ENCODE data around the gene WFDC5. TPM values are rescaled to one million over a fixed set of nuclear protein-coding genes. Genes with fewer than 3 reads are reported as not detected.

WFDC5 gene, protein sequence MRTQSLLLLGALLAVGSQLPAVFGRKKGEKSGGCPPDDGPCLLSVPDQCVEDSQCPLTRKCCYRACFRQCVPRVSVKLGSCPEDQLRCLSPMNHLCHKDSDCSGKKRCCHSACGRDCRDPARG
- not detected in 2 replicates for total RNA-seq

DNA sequence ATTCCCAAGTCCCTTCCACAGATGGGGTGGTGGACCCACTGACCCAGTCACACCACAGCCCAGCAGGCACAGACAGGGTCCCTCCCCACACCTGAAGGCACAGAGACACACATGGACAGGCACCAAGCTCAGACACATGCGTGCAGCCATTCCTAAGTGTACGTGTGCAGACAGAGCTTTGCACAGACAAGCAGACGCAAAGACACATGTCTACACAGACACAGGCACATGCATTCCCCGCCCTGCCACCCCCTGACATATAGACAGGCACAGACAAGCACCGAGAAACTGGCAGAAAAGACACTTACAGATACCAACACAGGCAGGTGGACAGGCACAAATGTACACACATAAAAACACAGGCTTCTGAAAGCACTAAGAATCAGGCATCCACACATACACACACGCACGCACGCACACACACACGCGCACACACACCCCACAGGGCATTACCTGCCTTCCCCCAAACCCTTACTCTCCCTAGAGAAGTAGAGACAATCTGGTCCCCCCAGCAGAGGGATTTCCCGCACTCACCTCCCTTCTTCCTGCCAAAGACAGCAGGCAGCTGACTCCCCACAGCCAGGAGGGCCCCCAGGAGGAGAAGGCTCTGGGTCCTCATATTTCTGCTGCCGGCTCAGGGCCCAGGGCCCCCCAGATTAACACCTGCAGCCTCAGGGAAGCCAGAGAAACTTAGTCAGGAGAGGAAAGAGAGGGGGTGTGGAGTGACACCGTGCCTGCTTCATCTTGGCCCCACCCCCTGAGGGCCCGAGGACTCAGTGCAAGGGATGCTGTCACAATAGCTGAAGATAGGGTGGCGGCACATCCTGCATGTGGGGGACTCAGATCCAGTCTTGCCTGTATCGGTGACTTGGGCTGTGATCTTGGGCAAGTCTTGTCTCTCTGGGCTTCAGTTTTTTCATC is at the start of gene WFDC5:
TSS of gene WFDC5 (minus strand) at position 710 of the 921 bp plus-strand sequence. CDS start at position 619, 91 bp downstream.

DNA sequence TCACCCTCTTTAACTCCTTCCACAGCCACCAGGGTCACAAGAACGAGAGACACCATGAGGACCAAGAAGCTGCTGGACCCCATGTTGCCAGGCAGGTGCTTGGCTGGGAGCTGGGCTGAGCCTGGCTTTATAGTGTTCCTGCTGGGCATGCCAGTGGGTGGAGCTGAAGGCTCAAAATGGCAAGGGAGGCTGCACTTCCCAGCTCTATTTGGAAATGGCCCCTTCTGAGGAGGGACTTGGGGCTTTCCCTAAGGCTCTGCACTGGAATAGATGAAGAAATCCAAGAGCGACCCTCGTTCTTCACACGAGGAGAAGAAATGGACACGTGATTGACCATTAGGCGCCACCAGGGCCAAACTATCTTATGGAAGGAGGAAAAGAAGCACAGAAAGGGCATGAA is 9.4 kb upstream of the WFDC5 start, which contains the start of gene WFDC12:
TSS of gene WFDC12 (minus strand) at position 101 of the 400 bp plus-strand sequence. CDS start at position 83, 18 bp downstream.

DNA sequence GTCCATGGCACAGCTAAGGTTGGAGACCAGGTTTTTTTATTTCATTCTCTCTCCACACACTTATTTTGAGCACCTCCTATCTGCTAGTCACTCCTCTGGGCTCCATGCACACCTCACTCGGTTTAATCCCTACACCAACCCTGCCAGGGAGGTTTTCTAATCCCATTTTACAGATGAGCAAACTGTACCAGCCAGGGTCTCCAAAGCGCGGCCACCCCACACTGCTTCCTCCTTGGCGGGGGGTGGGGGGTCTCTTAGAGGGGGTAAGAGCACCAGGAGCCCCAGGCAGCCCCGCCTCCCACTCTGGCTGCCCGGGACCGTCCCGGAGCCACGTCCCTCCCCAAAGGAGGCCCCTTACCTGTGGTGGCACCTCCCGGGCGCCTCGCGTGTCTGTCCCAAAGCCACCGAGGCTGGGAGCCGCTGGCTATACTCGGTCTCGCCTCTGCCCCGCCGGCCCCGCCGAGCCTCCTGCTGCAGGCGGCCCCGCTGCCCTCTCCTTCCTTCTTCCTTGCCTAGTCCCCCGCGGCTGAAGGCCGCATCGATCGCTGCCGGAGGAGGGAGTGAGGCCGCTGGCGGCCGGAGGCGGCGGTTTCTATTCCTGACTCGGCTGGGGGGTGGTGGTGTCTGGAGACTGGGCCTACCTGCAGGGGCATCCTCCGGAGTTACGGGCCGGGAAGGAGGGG is 14.3 kb downstream of the WFDC5 start, which contains the start of gene KCNS1:
TSS of gene KCNS1 (minus strand) at position 565 of the 683 bp plus-strand sequence. CDS start 1,891 bp downstream, outside the sequence.

Other genes starting within 250 kb of the WFDC5 start
- 91.6 and 99.4 TPM in 2 replicates for gene YWHAB, start 229.5 kb downstream of the WFDC5 start, total RNA-seq
- gene PABPC1L, start 205.1 kb downstream of the WFDC5 start, total RNA-seq: 5.1 and 7.4 TPM in 2 replicates
- gene TOMM34, start 154.8 kb downstream of the WFDC5 start, total RNA-seq: 18.4 and 21.6 TPM in 2 replicates
- 14.0 and 15.0 TPM in 2 replicates for gene STK4, start 148.7 kb downstream of the WFDC5 start, total RNA-seq
- gene KCNS1, start 14.0 kb downstream of the WFDC5 start, total RNA-seq: 1.4 and 2.4 TPM in 2 replicates
- gene WFDC12, start 9.3 kb upstream of the WFDC5 start, total RNA-seq: not detected in 2 replicates
- gene PI3, start 59.7 kb upstream of the WFDC5 start, total RNA-seq: not detected in 2 replicates
- not detected in 2 replicates for gene SEMG1, start 91.9 kb upstream of the WFDC5 start, total RNA-seq
- not detected in 2 replicates for gene SEMG2, start 106.2 kb upstream of the WFDC5 start, total RNA-seq
- gene SLPI, start 139.4 kb upstream of the WFDC5 start, total RNA-seq: not detected in 2 replicates
- gene RBPJL, start 191.7 kb upstream of the WFDC5 start, total RNA-seq: not detected in 2 replicates
- gene MATN4, start 193.1 kb upstream of the WFDC5 start, total RNA-seq: not detected in 2 replicates
- gene SDC4, start 233.2 kb upstream of the WFDC5 start, total RNA-seq: 65.5 and 71.7 TPM in 2 replicates
- gene SYS1, start 248.0 kb upstream of the WFDC5 start, total RNA-seq: 16.8 and 19.8 TPM in 2 replicates

All from cardiac ventricle fibroblast (primary cell).